Progenitor cell of endocrine pancreas (in vitro differentiated cells): ENCODE data around the gene C11orf58. TPM values are rescaled to one million over a fixed set of nuclear protein-coding genes. Genes with fewer than 3 reads are reported as not detected.

ENCODE experiments used
- DNase-seq: peaks from one replicate; pipeline ENCODE4 v3.0.0; 2021; ENCODE audit warnings: low spot score; ENCODE audit not compliant: unreplicated experiment
- H3K27ac Mint-ChIP-seq: 2 replicates; pipeline ENCODE4 v1.8.0; 2021; ENCODE audit warnings: mild to moderate bottlenecking, moderate library complexity, mixed read lengths
- H3K27me3 Mint-ChIP-seq: 2 replicates; pipeline ENCODE4 v1.8.0; 2021; ENCODE audit warnings: mixed read lengths
- H3K36me3 Mint-ChIP-seq: 2 replicates; pipeline ENCODE4 v1.8.0; 2022; ENCODE audit warnings: mixed read lengths; ENCODE audit not compliant: insufficient read depth
- H3K4me1 Mint-ChIP-seq: 2 replicates; pipeline ENCODE4 v1.8.0; 2021; ENCODE audit warnings: low read depth, mixed read lengths
- H3K4me3 Mint-ChIP-seq: 2 replicates; pipeline ENCODE4 v1.8.0; 2021; ENCODE audit warnings: low read depth, mild to moderate bottlenecking, moderate library complexity, mixed read lengths
- H3K9me3 Mint-ChIP-seq: 2 replicates; pipeline ENCODE4 v1.8.0; 2021; ENCODE audit warnings: low read depth, mixed read lengths
- CTCF ChIP-seq: fragments of 200-600 bp; sonication (generic); IDR thresholded peaks from one replicate; pipeline ENCODE4 v1.5.0; 2021; ENCODE audit warnings: antibody characterized with exemption, mild to moderate bottlenecking; ENCODE audit not compliant: unreplicated experiment
- total RNA-seq: library from RNA; stranded (reverse); gene quantifications from 2 replicates; pipeline ENCODE4 v1.2.1, GENCODE V29; 2021

The C11orf58 gene
- total RNA-seq, 1 donor from 2014 or later = 162 TPM

GRCh38 chr11:16767957-16768356 lies 29.5 kb downstream of the C11orf58 start:
- no peaks in the 10 kb centered on the region for H3K27me3 Mint-ChIP-seq
- no peaks in the 10 kb centered on the region for H3K36me3 Mint-ChIP-seq
- H3K9me3 Mint-ChIP-seq = no peaks in the 10 kb centered on the region
- TF ChIP-seq CTCF = no peak
- no peaks in the 10 kb centered on the region for H3K4me1 Mint-ChIP-seq
- H3K4me3 Mint-ChIP-seq = no peak overlapping the region
- DNase-seq = no peak
- H3K27ac Mint-ChIP-seq = no peak overlapping the region

- no peak overlapping the region for H3K4me3 Mint-ChIP-seq
- no peaks in the 10 kb centered on the region for H3K27me3 Mint-ChIP-seq
- H3K27ac Mint-ChIP-seq = no peak overlapping the region
- no peaks in the 10 kb centered on the region for H3K9me3 Mint-ChIP-seq
- H3K4me1 Mint-ChIP-seq = peaks cover 6% of the 10 kb centered on the region
- no peak for TF ChIP-seq CTCF
- H3K36me3 Mint-ChIP-seq = no peaks in the 10 kb centered on the region
- DNase-seq = no peak
These were observed 30.9 kb downstream of the C11orf58 start for GRCh38 chr11:16769386-16769785.

- no peak for DNase-seq
- no peak for TF ChIP-seq CTCF
- no peak overlapping the region for H3K4me3 Mint-ChIP-seq
- H3K9me3 Mint-ChIP-seq = no peaks in the 10 kb centered on the region
- no peaks in the 10 kb centered on the region for H3K36me3 Mint-ChIP-seq
- H3K27ac Mint-ChIP-seq = no peak overlapping the region
- peaks cover 13% of the 10 kb centered on the region for H3K4me1 Mint-ChIP-seq
- no peaks in the 10 kb centered on the region for H3K27me3 Mint-ChIP-seq
These were observed 31.6 kb downstream of the C11orf58 start for GRCh38 chr11:16770016-16770415.

GRCh38 chr11:16771350-16772140 lies 33.1 kb downstream of the C11orf58 start:
- Mint-ChIP-seq H3K4me1 (peaks cover 22% of the 10 kb centered on the region), H3K36me3 (peaks cover 2% of the 10 kb centered on the region), H3K27me3 (no peaks in the 10 kb centered on the region), H3K27ac (peak overlapping the region; percentile 25), H3K4me3 (no peak overlapping the region), H3K9me3 (no peaks in the 10 kb centered on the region)
- TF ChIP-seq CTCF = no peak
- no peak for DNase-seq

GRCh38 chr11:16772141-16772512 lies 33.7 kb downstream of the C11orf58 start:
- H3K27me3 Mint-ChIP-seq = no peaks in the 10 kb centered on the region
- H3K36me3 Mint-ChIP-seq = peaks cover 4% of the 10 kb centered on the region
- TF ChIP-seq CTCF = no peak
- H3K9me3 Mint-ChIP-seq = no peaks in the 10 kb centered on the region
- H3K27ac Mint-ChIP-seq = peak overlapping the region; percentile 25
- H3K4me1 Mint-ChIP-seq = peaks cover 22% of the 10 kb centered on the region
- H3K4me3 Mint-ChIP-seq = no peak overlapping the region
- DNase-seq = no peak
